Endothelial cell of umbilical vein (primary cell): ENCODE data around the gene PTGFRN. TPM values are rescaled to one million over a fixed set of nuclear protein-coding genes. Genes with fewer than 3 reads are reported as not detected.

Source experiments
- BruUV-seq: library from RNA; stranded (reverse); fragments of 400-500 nt; replicated peaks from 2 replicates; lab custom pipeline; 2021; lab: Mats Ljungman, UMichigan
- CTCF ChIA-PET: fragments of 300-600, 350-600 bp; sonication (Branson Sonifier 250); formaldehyde crosslinking; loops from one replicate; lab custom pipeline; 2021; ENCODE audit warnings: antibody characterized with exemption, inconsistent platforms; lab: Charles Lee
- POLR2A ChIA-PET: fragments of 300-600, 350-600 bp; sonication (Branson Sonifier 250); formaldehyde crosslinking; loops from one replicate; lab custom pipeline; 2021; ENCODE audit warnings: antibody characterized with exemption, inconsistent platforms; lab: Charles Lee
- DNase-seq: peaks from one replicate; pipeline ENCODE4 v3.0.0-alpha.2; 2011; ENCODE audit warnings: low read depth, low spot score
- FAIRE-seq: peaks from 2 replicates; lab custom pipeline; 2011; peaks lifted over from hg19 to GRCh38; lab: Jason Lieb, UNC
- H2AFZ ChIP-seq: 2 replicates; pipeline ENCODE4 v1.6.0; 2012; ENCODE audit warnings: low read depth, low read length, control low read depth, inconsistent platforms
- H3K27ac ChIP-seq: 2 replicates; pipeline ENCODE4 v1.5.1; 2011; ENCODE audit warnings: low read depth, mild to moderate bottlenecking, control low read depth, low read length, moderate library complexity; ENCODE audit not compliant: insufficient read depth
- H3K27me3 ChIP-seq, 2 experiments: 2 replicates each; pipeline versions ENCODE4 v1.6.0 to v1.6.1; 2011; ENCODE audit warnings: low read length in 2 of 2, mixed read lengths in 1 of 2; ENCODE audit not compliant: control insufficient read depth in 2 of 2, insufficient read depth in 2 of 2
- H3K36me3 ChIP-seq, 2 experiments: 2 replicates in 1 of 2; 3 replicates in 1 of 2; pipeline ENCODE4 v1.5.1; 2011; ENCODE audit warnings: low read length in 2 of 2, mild to moderate bottlenecking in 1 of 2, moderate library complexity in 1 of 2; ENCODE audit not compliant: control insufficient read depth in 2 of 2, insufficient read depth in 2 of 2; ENCODE audit errors: extremely low read depth in 1 of 2
- H3K4me1 ChIP-seq: 3 replicates; pipeline ENCODE4 v1.5.1; 2011; ENCODE audit warnings: mild to moderate bottlenecking, low read length; ENCODE audit not compliant: control insufficient read depth, insufficient read depth; ENCODE audit errors: extremely low read depth
- H3K4me2 ChIP-seq: 2 replicates; pipeline ENCODE4 v1.6.1; 2011; ENCODE audit warnings: low read length, control low read depth, mixed read lengths; ENCODE audit not compliant: insufficient read depth
- H3K4me3 ChIP-seq, 3 experiments: fragments of 200-600 bp in 1 of 3; sonication (generic), shearing (Covaris generic) in 1 of 3; replicated peaks in 1 of 3; 2 replicates each; pipeline ENCODE4 v1.5.1; 2011 to 2016; ENCODE audit warnings: control low read depth in 3 of 3, low read length in 3 of 3, mild to moderate bottlenecking in 2 of 3, inconsistent platforms in 1 of 3, low read depth in 1 of 3, moderate library complexity in 1 of 3; ENCODE audit not compliant: insufficient read depth in 1 of 3
- H3K79me2 ChIP-seq: 2 replicates; pipeline ENCODE4 v1.6.0; 2012; ENCODE audit warnings: low read length, inconsistent platforms; ENCODE audit not compliant: control insufficient read depth, insufficient read depth
- H3K9ac ChIP-seq: replicated peaks from 2 replicates; pipeline ENCODE3; 2011; ENCODE audit warnings: low read length, control low read depth; ENCODE audit not compliant: insufficient read depth; ENCODE audit errors: extremely low read depth
- H3K9me1 ChIP-seq: replicated peaks from 3 replicates; pipeline ENCODE4 v1.6.0; 2011; ENCODE audit warnings: mild to moderate bottlenecking, low read length; ENCODE audit not compliant: control insufficient read depth, insufficient read depth; ENCODE audit errors: extremely low read depth
- H3K9me3 ChIP-seq: replicated peaks from 2 replicates; pipeline ENCODE4 v1.5.1; 2012; ENCODE audit warnings: low read length, inconsistent platforms; ENCODE audit not compliant: control insufficient read depth, insufficient read depth
- H4K20me1 ChIP-seq: replicated peaks from 2 replicates; pipeline ENCODE3; 2011; ENCODE audit warnings: mild to moderate bottlenecking, low read length; ENCODE audit not compliant: control insufficient read depth, insufficient read depth; ENCODE audit errors: extremely low read depth
- EZH2 ChIP-seq: IDR thresholded peaks from 2 replicates; pipeline ENCODE4 v1.6.1; 2012; ENCODE audit warnings: borderline replicate concordance, low read depth, mild to moderate bottlenecking, moderate library complexity, low read length, inconsistent platforms; ENCODE audit not compliant: severe bottlenecking
- FOS ChIP-seq: IDR thresholded peaks from 2 replicates; pipeline ENCODE4 v1.6.1; 2011; ENCODE audit warnings: mild to moderate bottlenecking, low read length, moderate library complexity, borderline replicate concordance; ENCODE audit not compliant: insufficient read depth
- GATA2 ChIP-seq: IDR thresholded peaks from 2 replicates; pipeline ENCODE4 v1.7.0; 2011; ENCODE audit warnings: low read depth, mild to moderate bottlenecking, moderate library complexity, mixed read lengths, low read length; ENCODE audit not compliant: insufficient read length, insufficient read depth
- JUN ChIP-seq: IDR thresholded peaks from 2 replicates; pipeline ENCODE4 v1.6.1; 2011; ENCODE audit warnings: borderline replicate concordance, low read depth; ENCODE audit not compliant: insufficient read length, insufficient read depth
- MYC ChIP-seq: IDR thresholded peaks from one replicate; pipeline ENCODE4 v1.6.1; 2011; ENCODE audit warnings: mild to moderate bottlenecking, low read depth, low read length
- POLR2A ChIP-seq: IDR thresholded peaks from 2 replicates; pipeline ENCODE4 v1.6.1; 2012; ENCODE audit warnings: low read depth, mild to moderate bottlenecking, control low read depth, low read length
- POLR2AphosphoS5 ChIP-seq: IDR thresholded peaks from 2 replicates; pipeline ENCODE4 v1.6.1; 2012; ENCODE audit warnings: low read depth, mild to moderate bottlenecking, control low read depth, low read length, moderate library complexity; ENCODE audit not compliant: insufficient read depth
- dilution Hi-C: fragments of 300-500 bp; cut with MboI; formaldehyde crosslinking; loops from one replicate; pipeline ENCODE4 v1.15.0; 2019; ENCODE audit warnings: low sequenced_read_pairs; ENCODE audit not compliant: extremely low pct_ligation_motif_present
- intact Hi-C: fragments of 100-400 bp; cut with micrococcal nuclease; formaldehyde crosslinking; loops from one replicate; pipeline ENCODE4 v1.10.0; 2022
- polyA plus RNA-seq, 4 experiments: library from polyadenylated mRNA; depleted of rRNA in 3 of 4; stranded (reverse) in 3 of 4; unstranded in 1 of 4; fragments of >200 nt; gene quantifications; 2 replicates each; pipeline versions ENCODE4 v1.2.1 to v1.2.3, GENCODE V29; 2011 to 2012; ENCODE audit warnings: missing spikeins in 1 of 4
- total RNA-seq: library from RNA; stranded (reverse); gene quantifications from 2 replicates; pipeline ENCODE4 v1.2.3, GENCODE V29; 2021
- TF ChIP-seq, protein P1 (sequence below): IDR thresholded peaks from 2 replicates; pipeline ENCODE4 v1.6.1; 2011; ENCODE audit not compliant: insufficient read depth, insufficient read length
- TF ChIP-seq, protein P2 (sequence below), 2 donors: IDR thresholded peaks; 1 replicate in 1 of 2; 2 replicates in 1 of 2; pipeline ENCODE4 v1.5.1; 2011; ENCODE audit warnings: low read length in 2 of 2, mild to moderate bottlenecking in 2 of 2, moderate library complexity in 2 of 2, control low read depth in 1 of 2, inconsistent platforms in 1 of 2, low read depth in 1 of 2; ENCODE audit not compliant: insufficient read depth in 1 of 2; ENCODE audit errors: extremely low read depth in 1 of 2

PTGFRN gene
- total and polyA plus RNA-seq, 2 donors (not counting 3 experiments of a cell fraction or from before 2014, with no cell fraction given): 39.6 to 60.7 TPM

DNA sequence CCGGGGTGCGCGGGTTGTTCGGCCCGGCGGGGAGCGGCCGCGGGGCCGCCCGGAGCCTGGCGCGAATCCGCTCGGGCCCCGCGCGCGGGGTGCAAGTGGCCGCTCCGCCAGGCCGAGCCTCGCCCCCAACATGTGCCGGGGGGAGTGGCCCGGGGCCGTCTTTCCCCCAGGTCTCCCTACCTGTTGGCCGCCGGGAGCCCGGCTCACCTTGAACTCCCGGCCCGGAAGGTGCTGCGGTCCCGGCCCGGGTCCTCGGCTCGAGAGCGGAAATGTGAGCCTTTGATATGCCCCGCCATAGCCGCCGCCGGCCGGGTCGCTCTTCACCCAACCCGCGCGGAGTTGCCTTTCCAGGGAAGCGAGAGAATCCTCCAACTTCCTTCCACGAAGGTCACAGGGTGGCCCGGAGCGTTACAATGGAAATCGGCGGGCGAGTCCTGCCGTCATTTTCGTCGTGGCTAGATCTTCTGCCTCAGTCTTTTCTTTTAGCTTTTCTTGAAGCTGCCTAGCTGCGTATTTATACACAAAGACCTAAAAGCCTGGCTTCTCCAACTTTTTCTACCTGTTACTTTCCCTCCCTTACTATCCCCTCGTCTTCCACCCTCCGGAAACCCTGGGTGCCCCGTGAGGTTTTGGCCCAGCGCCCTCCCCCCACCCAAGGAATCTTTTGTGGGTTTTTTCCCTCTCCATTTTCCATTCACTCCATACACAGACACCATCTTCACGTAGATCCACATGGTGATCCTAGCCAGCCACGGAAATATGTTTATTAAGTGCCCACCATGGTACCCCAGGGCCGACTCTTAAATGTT, 867 bp downstream of the PTGFRN start:
- Histone ChIP-seq H3K79me2 (no peaks in the 10 kb centered on the region), H3K4me2 (peak overlapping the region; percentile 54), H3K9me3 (no peaks in the 10 kb centered on the region), H2AFZ (peak overlapping the region; percentile 84), H3K27me3 (no peaks in the 10 kb centered on the region), H3K4me1 (no peaks in the 10 kb centered on the region), H4K20me1 (no peaks in the 10 kb centered on the region), H3K9me1 (no peaks in the 10 kb centered on the region), H3K4me3 (peak overlapping the region; percentile 44 to 56 (median 51)), H3K27ac (no peak overlapping the region), H3K9ac (peak overlapping the region; percentile 54), H3K36me3 (no peaks in the 10 kb centered on the region)
- ChIA-PET CTCF (interaction anchor here (0.9 to 1.8 kb wide), 4 partner anchors 25 to 173 kb away, joined by 3 to 5 read pairs (median 4); partner anchors contain the start of gene TTF2), POLR2A (no interaction called here)
- peak; percentile 41 for DNase-seq
- dilution Hi-C loops (no loop called here), intact Hi-C loops (loop anchor here (1.0 to 2.0 kb wide), 3 partner anchors 32 to 146 kb away; no protein-coding TSS in a partner anchor)
- TF ChIP-seq GATA2 (no peak), MYC (no peak), FOS (no peak), JUN (no peak), EZH2 (no peak), POLR2A (no peak), POLR2AphosphoS5 (no peak)
- TF ChIP-seq, protein P1, sequence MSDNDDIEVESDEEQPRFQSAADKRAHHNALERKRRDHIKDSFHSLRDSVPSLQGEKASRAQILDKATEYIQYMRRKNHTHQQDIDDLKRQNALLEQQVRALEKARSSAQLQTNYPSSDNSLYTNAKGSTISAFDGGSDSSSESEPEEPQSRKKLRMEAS: no peak
- TF ChIP-seq, protein P2, sequence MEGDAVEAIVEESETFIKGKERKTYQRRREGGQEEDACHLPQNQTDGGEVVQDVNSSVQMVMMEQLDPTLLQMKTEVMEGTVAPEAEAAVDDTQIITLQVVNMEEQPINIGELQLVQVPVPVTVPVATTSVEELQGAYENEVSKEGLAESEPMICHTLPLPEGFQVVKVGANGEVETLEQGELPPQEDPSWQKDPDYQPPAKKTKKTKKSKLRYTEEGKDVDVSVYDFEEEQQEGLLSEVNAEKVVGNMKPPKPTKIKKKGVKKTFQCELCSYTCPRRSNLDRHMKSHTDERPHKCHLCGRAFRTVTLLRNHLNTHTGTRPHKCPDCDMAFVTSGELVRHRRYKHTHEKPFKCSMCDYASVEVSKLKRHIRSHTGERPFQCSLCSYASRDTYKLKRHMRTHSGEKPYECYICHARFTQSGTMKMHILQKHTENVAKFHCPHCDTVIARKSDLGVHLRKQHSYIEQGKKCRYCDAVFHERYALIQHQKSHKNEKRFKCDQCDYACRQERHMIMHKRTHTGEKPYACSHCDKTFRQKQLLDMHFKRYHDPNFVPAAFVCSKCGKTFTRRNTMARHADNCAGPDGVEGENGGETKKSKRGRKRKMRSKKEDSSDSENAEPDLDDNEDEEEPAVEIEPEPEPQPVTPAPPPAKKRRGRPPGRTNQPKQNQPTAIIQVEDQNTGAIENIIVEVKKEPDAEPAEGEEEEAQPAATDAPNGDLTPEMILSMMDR (IDR thresholded peaks at IDR 0.05; ENCODE audit: extremely low read depth in 1 of 2, insufficient read depth in 1 of 2, low read depth in 1 of 2, low read length in 2 of 2): no peak
- FAIRE-seq: peak; percentile 73
- no TSS peak for BruUV-seq
